KMS-11 (cell line): Measurements from ENCODE around the gene HNRNPA2B1.

Source experiments
- H2AFZ ChIP-seq: fragments of 200-600 bp; sonication (generic); 2 replicates; pipeline ENCODE4 v1.6.1; 2016; ENCODE audit warnings: antibody characterized with exemption, mixed run types, low read depth
- H3K27ac ChIP-seq: fragments of 200-600 bp; sonication (generic); 2 replicates; pipeline ENCODE4 v1.6.1; 2016; ENCODE audit warnings: mild to moderate bottlenecking, mixed run types
- H3K27me3 ChIP-seq: fragments of 200-600 bp; sonication (generic); 2 replicates; pipeline ENCODE4 v1.6.1; 2017; ENCODE audit warnings: mild to moderate bottlenecking, low read depth, mixed run types, moderate library complexity; ENCODE audit not compliant: insufficient read depth
- H3K36me3 ChIP-seq: fragments of 200-600 bp; sonication (generic); 2 replicates; pipeline ENCODE4 v1.6.1; 2017; ENCODE audit warnings: mild to moderate bottlenecking, mixed run types; ENCODE audit not compliant: insufficient read depth
- H3K4me1 ChIP-seq: fragments of 200-600 bp; sonication (generic); 2 replicates; pipeline ENCODE4 v1.6.1; 2016; ENCODE audit warnings: mild to moderate bottlenecking, low read depth, mixed run types; ENCODE audit not compliant: poor library complexity, severe bottlenecking
- H3K4me2 ChIP-seq: fragments of 200-600 bp; sonication (generic); 2 replicates; pipeline ENCODE4 v1.7.0; 2016; ENCODE audit warnings: mild to moderate bottlenecking, mixed run types
- H3K4me3 ChIP-seq: fragments of 200-600 bp; sonication (generic); IDR thresholded peaks from 2 replicates; pipeline ENCODE4 v1.6.1; 2017; ENCODE audit warnings: low read depth, low read length, mixed read lengths; ENCODE audit not compliant: insufficient read depth
- H3K79me2 ChIP-seq: fragments of 200-600 bp; sonication (generic); 2 replicates; pipeline ENCODE4 v1.6.1; 2016; ENCODE audit warnings: low read depth, mixed run types; ENCODE audit not compliant: insufficient read depth
- H3K9ac ChIP-seq: fragments of 200-600 bp; sonication (generic); 2 replicates; pipeline ENCODE4 v1.6.1; 2016; ENCODE audit warnings: mild to moderate bottlenecking, mixed run types
- H4K20me1 ChIP-seq: fragments of 200-600 bp; sonication (generic); 2 replicates; pipeline ENCODE4 v1.6.1; 2016; ENCODE audit warnings: mild to moderate bottlenecking, mixed run types; ENCODE audit not compliant: insufficient read depth
- CTCF ChIP-seq: fragments of 200-600 bp; sonication (generic); conservative IDR thresholded peaks from 2 replicates; pipeline ENCODE4 v1.6.1; 2017; ENCODE audit warnings: low read depth, mild to moderate bottlenecking, antibody characterized with exemption, low read length, moderate library complexity, mixed read lengths

The HNRNPA2B1 gene

GRCh38 chr7:26216049-26216448 lies 15.5 kb upstream of the HNRNPA2B1 start:
- peaks cover 8% of the 10 kb centered on the region; the same call in 1 of the 2 replicates for H3K36me3 ChIP-seq
- TF ChIP-seq CTCF: no peak

DNA sequence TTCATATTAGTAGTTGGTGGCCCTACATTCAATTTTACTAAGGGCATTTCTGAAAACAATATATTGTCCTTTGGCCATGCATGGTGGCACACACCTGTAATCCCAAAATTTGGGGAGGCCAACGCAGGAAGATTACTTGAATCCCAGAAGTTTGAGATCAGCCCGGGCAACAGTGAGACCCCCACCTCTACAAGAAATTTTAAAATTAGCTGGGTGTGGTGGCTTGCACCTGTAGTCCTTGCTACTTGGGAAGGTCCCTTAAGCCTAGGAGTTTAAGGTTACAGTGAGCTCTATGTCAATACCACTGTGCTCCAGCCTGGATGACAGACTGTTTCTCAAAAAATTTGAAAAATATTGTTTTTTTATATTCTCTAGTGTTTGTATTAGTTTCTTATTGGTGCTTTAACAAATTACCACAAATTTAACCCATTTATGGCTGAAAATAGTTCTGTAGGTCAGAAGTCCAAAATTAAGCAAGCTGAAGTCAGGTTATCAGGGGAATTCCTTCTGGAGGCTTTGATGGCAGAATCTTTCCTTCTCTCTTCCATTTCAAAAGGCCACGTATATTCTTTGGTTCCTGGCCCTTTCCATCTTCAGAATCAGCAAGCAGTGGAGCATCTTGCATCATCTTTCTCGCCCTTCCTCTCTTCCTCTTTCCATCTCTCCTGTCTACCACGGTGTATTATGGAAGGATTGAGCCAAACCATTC lies 13.4 kb upstream of the HNRNPA2B1 start:
- no peaks in the 10 kb centered on the region for H4K20me1 ChIP-seq
- H3K4me1 ChIP-seq: no peaks in the 10 kb centered on the region
- no peak for TF ChIP-seq CTCF
- H3K79me2 ChIP-seq: peaks cover 18% of the 10 kb centered on the region
- H3K27ac ChIP-seq: no peak overlapping the region
- H3K36me3 ChIP-seq: peaks cover 26% of the 10 kb centered on the region; the same call in 1 of the 2 replicates
- H3K4me2 ChIP-seq: no peak overlapping the region
- no peak overlapping the region for H2AFZ ChIP-seq
- no peaks in the 10 kb centered on the region for H3K27me3 ChIP-seq
- H3K9ac ChIP-seq: no peak overlapping the region
- no peak overlapping the region for H3K4me3 ChIP-seq

More at GRCh38 chr7:26216049-26216448, 15.5 kb upstream of the HNRNPA2B1 start:
- no peak overlapping the region for H3K9ac ChIP-seq
- no peak overlapping the region for H3K27ac ChIP-seq
- H3K4me3 ChIP-seq: no peak overlapping the region
- no peaks in the 10 kb centered on the region for H3K79me2 ChIP-seq
- H4K20me1 ChIP-seq: no peaks in the 10 kb centered on the region
- H3K4me2 ChIP-seq: no peak overlapping the region
- H3K4me1 ChIP-seq: no peaks in the 10 kb centered on the region
- H2AFZ ChIP-seq: no peak overlapping the region
- H3K27me3 ChIP-seq: no peaks in the 10 kb centered on the region

- Histone ChIP-seq H3K79me2 (peaks cover 24% of the 10 kb centered on the region), H3K36me3 (peaks cover 29% of the 10 kb centered on the region; the same call in 1 of the 2 replicates), H3K4me1 (no peaks in the 10 kb centered on the region), H4K20me1 (no peaks in the 10 kb centered on the region), H3K4me3 (no peak overlapping the region), H3K27me3 (no peaks in the 10 kb centered on the region), H3K27ac (no peak overlapping the region), H3K4me2 (no peak overlapping the region), H2AFZ (no peak overlapping the region), H3K9ac (no peak overlapping the region)
- TF ChIP-seq CTCF: no peak
Observed at GRCh38 chr7:26212921-26213718, 12.6 kb upstream of the HNRNPA2B1 start.

DNA sequence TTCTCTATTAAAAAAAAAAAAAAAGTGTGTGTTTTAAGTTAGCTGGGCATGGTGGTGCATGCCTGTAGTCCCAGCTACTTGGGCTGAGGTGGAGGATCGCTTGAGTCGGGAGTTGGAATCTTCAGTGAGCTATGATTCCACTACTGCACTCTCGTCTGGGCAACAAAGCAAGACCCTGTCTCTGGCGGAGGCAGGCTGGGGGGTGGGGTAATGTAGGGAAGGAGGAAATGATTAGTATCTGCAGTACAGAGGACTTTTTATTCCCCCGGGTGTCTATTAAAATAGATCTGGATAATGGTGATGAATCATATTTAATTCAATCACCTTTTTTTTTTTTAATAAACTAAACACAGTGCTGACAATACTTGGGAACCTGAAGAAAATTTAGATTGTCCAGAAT lies 7.5 kb upstream of the HNRNPA2B1 start:
- no peak overlapping the region for H2AFZ ChIP-seq
- no peak for TF ChIP-seq CTCF
- H3K4me1 ChIP-seq: peaks cover 35% of the 10 kb centered on the region
- H3K27me3 ChIP-seq: no peaks in the 10 kb centered on the region
- H3K36me3 ChIP-seq: peaks cover 50% of the 10 kb centered on the region
- no peak overlapping the region for H3K4me3 ChIP-seq
- H3K4me2 ChIP-seq: no peak overlapping the region
- H3K27ac ChIP-seq: no peak overlapping the region
- no peak overlapping the region for H3K9ac ChIP-seq
- peaks cover 32% of the 10 kb centered on the region for H4K20me1 ChIP-seq
- peaks cover 75% of the 10 kb centered on the region for H3K79me2 ChIP-seq
